ENCODE measurements around the gene SULT4A1.

DNA sequence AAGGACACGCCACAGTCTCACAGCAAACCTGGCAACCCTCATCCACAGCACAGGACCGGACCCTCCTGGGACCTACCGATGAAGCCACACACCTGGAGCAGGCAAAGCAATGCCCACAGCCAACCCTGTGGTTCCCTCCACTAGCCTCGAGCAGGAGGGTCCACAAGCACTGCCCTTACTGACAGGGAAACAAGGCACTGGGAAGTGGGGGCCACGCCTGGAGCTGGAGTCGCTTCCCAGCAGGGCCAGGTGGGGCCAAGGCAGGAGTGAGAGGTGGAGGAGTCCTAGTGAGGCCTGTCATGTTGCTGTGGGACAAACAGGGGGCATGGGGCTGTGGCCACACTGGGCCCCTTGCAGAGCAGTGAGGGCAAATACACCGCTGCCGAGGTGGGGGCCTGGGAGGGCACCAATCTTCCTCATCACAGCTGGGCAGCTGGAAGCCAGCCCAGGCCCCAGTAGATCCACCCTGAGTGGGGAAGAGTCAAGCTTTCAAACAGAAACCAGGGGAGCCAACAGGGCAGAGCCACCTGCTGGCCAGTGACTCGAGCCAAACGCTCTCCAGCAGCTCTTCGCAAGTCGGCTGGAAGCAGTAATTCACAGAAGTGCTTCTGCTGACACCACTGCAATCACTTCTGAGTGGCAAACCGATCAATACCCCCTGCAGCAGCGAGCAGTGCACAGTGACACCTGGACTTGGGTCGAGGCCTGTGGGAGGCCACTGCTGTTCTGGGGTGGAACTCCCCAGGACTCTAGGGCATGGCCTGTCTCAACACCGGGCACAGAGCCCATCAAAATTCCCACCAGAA, 13.7 kb downstream of the SULT4A1 start:
- TF ChIP-seq, protein P1, sequence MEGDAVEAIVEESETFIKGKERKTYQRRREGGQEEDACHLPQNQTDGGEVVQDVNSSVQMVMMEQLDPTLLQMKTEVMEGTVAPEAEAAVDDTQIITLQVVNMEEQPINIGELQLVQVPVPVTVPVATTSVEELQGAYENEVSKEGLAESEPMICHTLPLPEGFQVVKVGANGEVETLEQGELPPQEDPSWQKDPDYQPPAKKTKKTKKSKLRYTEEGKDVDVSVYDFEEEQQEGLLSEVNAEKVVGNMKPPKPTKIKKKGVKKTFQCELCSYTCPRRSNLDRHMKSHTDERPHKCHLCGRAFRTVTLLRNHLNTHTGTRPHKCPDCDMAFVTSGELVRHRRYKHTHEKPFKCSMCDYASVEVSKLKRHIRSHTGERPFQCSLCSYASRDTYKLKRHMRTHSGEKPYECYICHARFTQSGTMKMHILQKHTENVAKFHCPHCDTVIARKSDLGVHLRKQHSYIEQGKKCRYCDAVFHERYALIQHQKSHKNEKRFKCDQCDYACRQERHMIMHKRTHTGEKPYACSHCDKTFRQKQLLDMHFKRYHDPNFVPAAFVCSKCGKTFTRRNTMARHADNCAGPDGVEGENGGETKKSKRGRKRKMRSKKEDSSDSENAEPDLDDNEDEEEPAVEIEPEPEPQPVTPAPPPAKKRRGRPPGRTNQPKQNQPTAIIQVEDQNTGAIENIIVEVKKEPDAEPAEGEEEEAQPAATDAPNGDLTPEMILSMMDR (IDR thresholded peaks at IDR 0.05; ENCODE audit: borderline replicate concordance, extremely low read depth, low read length, poor library complexity, severe bottlenecking): no peak
- TF ChIP-seq EZH2 (IDR thresholded peaks at IDR 0.05; ENCODE audit: borderline replicate concordance, low read depth, low read length, severe bottlenecking): no peak

Data from DND-41 (cell line).